ENCODE measurements around the gene SYT7.
"Not testable (repeated sequence)": the region's sequence is repeated elsewhere in the genome, so short reads cannot be mapped to it uniquely, and the experiment has no call there.

Gene SYT7

GRCh38 chr11:61581030-61581928 lies at the start of gene SYT7:
SYT7 (minus strand) TSS chr11:61581076; CDS start chr11:61580820, 256 bp downstream.
- peak; percentile 97 for DNase-seq

- DNase-seq, result no peak
Measured at GRCh38 chr11:61630089-61630488, 49.2 kb upstream of the SYT7 start.

- no peak for DNase-seq
Measured at GRCh38 chr11:61629082-61629833, 48.4 kb upstream of the SYT7 start.

GRCh38 chr11:61628662-61628970 lies 47.7 kb upstream of the SYT7 start:
- DNase-seq, result no peak

- peak; percentile 68 for DNase-seq
Measured at GRCh38 chr11:61627850-61628661, 47.2 kb upstream of the SYT7 start.

GRCh38 chr11:61626580-61627380 lies 45.9 kb upstream of the SYT7 start:
- DNase-seq, result no peak

GRCh38 chr11:61625525-61625924 lies 44.6 kb upstream of the SYT7 start:
- DNase-seq, result no peak

- DNase-seq, result no peak
Measured at GRCh38 chr11:61621917-61622585, 41.2 kb upstream of the SYT7 start.

- DNase-seq, result no peak
Measured at GRCh38 chr11:61619471-61620226, 38.8 kb upstream of the SYT7 start.

GRCh38 chr11:61618978-61619377 lies 38.1 kb upstream of the SYT7 start:
- DNase-seq, result no peak

- no peak for DNase-seq
Measured at GRCh38 chr11:61617515-61617914, 36.6 kb upstream of the SYT7 start.

- DNase-seq, result no peak
Measured at GRCh38 chr11:61616434-61616833, 35.6 kb upstream of the SYT7 start.

GRCh38 chr11:61614782-61615181 lies 33.9 kb upstream of the SYT7 start:
- DNase-seq, result not testable (repeated sequence)

- no peak for DNase-seq
Measured at GRCh38 chr11:61613870-61614269, 33.0 kb upstream of the SYT7 start.

- DNase-seq, result no peak
Measured at GRCh38 chr11:61613051-61613450, 32.2 kb upstream of the SYT7 start.

GRCh38 chr11:61611309-61611708 lies 30.4 kb upstream of the SYT7 start:
- DNase-seq, result no peak

- no peak for DNase-seq
Measured at GRCh38 chr11:61610905-61611304, 30.0 kb upstream of the SYT7 start.

GRCh38 chr11:61609980-61610366 lies 29.1 kb upstream of the SYT7 start:
- DNase-seq, result no peak

GRCh38 chr11:61609000-61609979 lies 28.4 kb upstream of the SYT7 start:
- no peak for DNase-seq
